HUES6 (cell line): ENCODE measurements around the gene TSPAN17.

Source experiments
- H3K27ac ChIP-seq: 2 replicates; pipeline ENCODE4 v1.7.0; 2013; ENCODE audit warnings: low read depth, mild to moderate bottlenecking, low read length, inconsistent platforms
- H3K27me3 ChIP-seq: 2 replicates; pipeline ENCODE4 v1.6.1; 2013; ENCODE audit warnings: low read length; ENCODE audit not compliant: control insufficient read depth, insufficient read depth
- H3K36me3 ChIP-seq: 2 replicates; pipeline ENCODE4 v1.6.1; 2013; ENCODE audit warnings: low read length; ENCODE audit not compliant: control insufficient read depth, insufficient read depth
- H3K4me1 ChIP-seq: 2 replicates; pipeline ENCODE4 v1.6.1; 2013; ENCODE audit warnings: low read length; ENCODE audit not compliant: control insufficient read depth, insufficient read depth
- H3K4me3 ChIP-seq: 2 replicates; pipeline ENCODE4 v1.5.1; 2013; ENCODE audit warnings: low read depth, low read length
- H3K9ac ChIP-seq: one replicate; pipeline ENCODE4 v1.6.1; 2013; ENCODE audit warnings: mild to moderate bottlenecking, low read length
- H3K9me3 ChIP-seq: 2 replicates; pipeline ENCODE4 v1.6.1; 2013; ENCODE audit warnings: low read depth, low read length; ENCODE audit not compliant: control insufficient read depth, insufficient read depth

Gene TSPAN17

DNA sequence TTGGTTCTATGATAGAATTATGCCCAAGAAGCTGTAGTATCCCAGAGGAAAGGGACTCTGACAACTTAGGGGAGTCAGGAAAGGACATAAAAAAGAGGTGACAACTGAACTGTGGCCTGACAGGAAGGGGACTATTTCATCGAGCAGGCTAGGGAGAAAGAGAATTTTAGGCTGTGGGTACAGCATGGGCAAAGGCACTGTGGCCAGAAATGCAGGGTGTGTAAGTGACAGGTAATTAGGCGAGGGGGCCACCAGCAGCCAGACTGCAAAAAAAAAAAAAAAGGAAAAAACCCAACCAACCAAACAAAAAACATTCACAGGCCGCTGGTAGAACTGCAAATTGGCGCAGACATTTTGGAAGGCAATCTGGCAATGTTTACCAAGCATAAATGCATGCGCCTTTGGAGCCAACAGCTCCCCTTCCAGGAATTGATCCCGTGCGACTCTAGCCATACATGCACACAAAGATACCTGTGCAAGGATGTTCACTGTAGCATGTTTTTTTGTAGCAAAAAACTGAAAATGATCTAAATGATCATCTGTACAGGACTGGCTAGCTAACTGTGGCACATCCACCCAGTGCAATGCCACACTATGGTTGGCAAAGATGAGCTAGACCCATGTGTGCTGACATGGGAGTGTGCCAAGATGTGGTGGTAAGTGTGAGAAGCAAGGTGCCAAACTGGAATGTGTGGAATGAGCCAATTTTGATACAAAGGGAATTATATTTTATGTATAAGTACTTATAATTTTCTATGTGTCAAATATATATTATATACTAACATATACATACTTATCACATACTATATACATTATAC is 15.7 kb upstream of the TSPAN17 start:
- peaks cover 25% of the 10 kb centered on the region for H3K4me1 ChIP-seq
- H3K27ac ChIP-seq, result no peak overlapping the region
- peak overlapping the region; percentile 88; the same call in 1 of the 2 replicates for H3K4me3 ChIP-seq
- H3K9me3 ChIP-seq, result no peaks in the 10 kb centered on the region
- H3K9ac ChIP-seq, result no peak overlapping the region
- no peaks in the 10 kb centered on the region for H3K36me3 ChIP-seq
- H3K27me3 ChIP-seq, result peaks cover 66% of the 10 kb centered on the region

DNA sequence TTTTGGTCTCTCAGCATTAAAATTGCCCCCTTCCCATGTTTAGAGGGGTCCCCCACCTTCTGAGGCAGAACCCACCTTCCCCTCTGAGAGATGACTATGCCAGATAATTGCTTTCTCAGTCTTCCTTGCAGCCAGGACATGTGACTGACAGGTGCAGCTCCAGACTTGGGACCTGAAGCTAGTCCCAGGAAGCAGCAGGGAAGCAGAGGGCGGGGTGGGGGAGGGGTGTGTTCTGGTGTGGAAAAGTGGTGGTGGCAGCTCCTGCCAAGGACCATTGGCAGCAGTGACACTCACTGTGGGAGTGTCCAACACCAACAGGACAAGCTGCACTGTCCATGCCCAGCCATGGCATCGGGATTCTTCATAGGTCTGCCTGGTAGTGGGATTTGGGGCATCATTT is 14.5 kb upstream of the TSPAN17 start:
- H3K9ac ChIP-seq, result no peak overlapping the region
- peaks cover 32% of the 10 kb centered on the region for H3K4me1 ChIP-seq
- no peaks in the 10 kb centered on the region for H3K36me3 ChIP-seq
- no peaks in the 10 kb centered on the region for H3K9me3 ChIP-seq
- no peak overlapping the region for H3K4me3 ChIP-seq
- no peak overlapping the region for H3K27ac ChIP-seq
- H3K27me3 ChIP-seq, result peaks cover 58% of the 10 kb centered on the region

GRCh38 chr5:176633598-176633997 is 13.7 kb upstream of the TSPAN17 start:
- no peak overlapping the region for H3K9ac ChIP-seq
- no peak overlapping the region for H3K4me3 ChIP-seq
- no peak overlapping the region for H3K27ac ChIP-seq
- no peaks in the 10 kb centered on the region for H3K9me3 ChIP-seq
- H3K36me3 ChIP-seq, result no peaks in the 10 kb centered on the region
- H3K4me1 ChIP-seq, result peaks cover 33% of the 10 kb centered on the region
- peaks cover 50% of the 10 kb centered on the region for H3K27me3 ChIP-seq

DNA sequence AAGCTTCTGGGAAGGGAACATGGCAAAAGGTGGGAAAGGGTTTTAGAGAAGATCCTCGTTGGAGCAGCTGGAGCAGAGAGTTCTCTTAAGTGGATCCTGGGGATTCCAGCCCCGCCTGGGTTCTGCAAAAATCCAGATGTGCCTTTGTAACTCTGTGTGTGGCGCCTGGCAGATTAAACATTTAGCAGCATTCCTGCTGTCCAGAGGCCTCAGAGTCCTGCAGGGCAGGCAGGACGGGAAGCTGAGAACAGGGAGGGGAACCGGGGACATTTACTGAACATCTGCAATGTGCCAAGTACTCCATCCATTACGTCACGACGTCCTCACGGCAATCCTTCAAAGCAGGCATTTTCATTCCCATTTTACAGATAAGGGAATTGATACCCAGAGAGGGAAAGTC is 10.9 kb upstream of the TSPAN17 start:
- Histone ChIP-seq H3K27ac (no peak overlapping the region), H3K4me3 (no peak overlapping the region), H3K9ac (no peak overlapping the region), H3K9me3 (no peaks in the 10 kb centered on the region), H3K27me3 (peaks cover 23% of the 10 kb centered on the region), H3K4me1 (peaks cover 21% of the 10 kb centered on the region), H3K36me3 (no peaks in the 10 kb centered on the region)

- H3K27me3 ChIP-seq, result peaks cover 13% of the 10 kb centered on the region; the same call in 1 of the 2 replicates
- peaks cover 26% of the 10 kb centered on the region for H3K4me1 ChIP-seq
- H3K36me3 ChIP-seq, result no peaks in the 10 kb centered on the region
- no peak overlapping the region for H3K9ac ChIP-seq
- no peaks in the 10 kb centered on the region for H3K9me3 ChIP-seq
- no peak overlapping the region for H3K27ac ChIP-seq
- no peak overlapping the region for H3K4me3 ChIP-seq
Measured at GRCh38 chr5:176637556-176637955, 9.7 kb upstream of the TSPAN17 start.

DNA sequence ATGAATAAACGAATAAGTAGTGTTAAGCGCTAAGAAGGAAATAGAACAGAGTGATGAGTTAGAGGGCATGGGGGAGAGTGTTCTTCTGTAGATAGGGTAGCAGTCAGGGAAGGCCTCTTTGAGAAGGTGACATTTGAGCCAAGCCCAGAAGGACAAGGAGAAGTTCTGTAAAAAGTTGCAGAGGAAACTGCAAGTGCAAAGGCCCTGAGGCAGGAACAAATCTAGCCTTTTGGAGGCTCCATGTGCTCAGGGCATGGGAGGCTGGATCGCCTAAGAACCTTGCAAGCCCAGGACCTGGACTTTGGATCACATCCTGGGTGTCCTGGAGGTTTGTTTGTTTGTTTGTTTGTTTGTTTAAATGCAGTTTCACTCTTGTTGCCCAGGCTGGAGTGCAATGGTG is 8.8 kb upstream of the TSPAN17 start:
- no peak overlapping the region for H3K9ac ChIP-seq
- peaks cover 33% of the 10 kb centered on the region for H3K4me1 ChIP-seq
- H3K27me3 ChIP-seq, result peaks cover 8% of the 10 kb centered on the region; the same call in 1 of the 2 replicates
- H3K27ac ChIP-seq, result no peak overlapping the region
- H3K36me3 ChIP-seq, result no peaks in the 10 kb centered on the region
- H3K9me3 ChIP-seq, result no peaks in the 10 kb centered on the region
- H3K4me3 ChIP-seq, result no peak overlapping the region

GRCh38 chr5:176639208-176639607 is 8.1 kb upstream of the TSPAN17 start:
- Histone ChIP-seq H3K9me3 (no peaks in the 10 kb centered on the region), H3K4me1 (peaks cover 35% of the 10 kb centered on the region), H3K27me3 (0 out of 2 replicates have a peak, but pooled peaks cover under 1% of the 10 kb centered on the region), H3K36me3 (no peaks in the 10 kb centered on the region), H3K9ac (no peak overlapping the region), H3K27ac (no peak overlapping the region), H3K4me3 (no peak overlapping the region)

- no peak overlapping the region for H3K9ac ChIP-seq
- H3K9me3 ChIP-seq, result no peaks in the 10 kb centered on the region
- no peak overlapping the region for H3K4me3 ChIP-seq
- peaks cover 42% of the 10 kb centered on the region for H3K4me1 ChIP-seq
- no peak overlapping the region for H3K27ac ChIP-seq
- no peaks in the 10 kb centered on the region for H3K36me3 ChIP-seq
- no peaks in the 10 kb centered on the region for H3K27me3 ChIP-seq
Measured at GRCh38 chr5:176639981-176640380, 7.3 kb upstream of the TSPAN17 start.

DNA sequence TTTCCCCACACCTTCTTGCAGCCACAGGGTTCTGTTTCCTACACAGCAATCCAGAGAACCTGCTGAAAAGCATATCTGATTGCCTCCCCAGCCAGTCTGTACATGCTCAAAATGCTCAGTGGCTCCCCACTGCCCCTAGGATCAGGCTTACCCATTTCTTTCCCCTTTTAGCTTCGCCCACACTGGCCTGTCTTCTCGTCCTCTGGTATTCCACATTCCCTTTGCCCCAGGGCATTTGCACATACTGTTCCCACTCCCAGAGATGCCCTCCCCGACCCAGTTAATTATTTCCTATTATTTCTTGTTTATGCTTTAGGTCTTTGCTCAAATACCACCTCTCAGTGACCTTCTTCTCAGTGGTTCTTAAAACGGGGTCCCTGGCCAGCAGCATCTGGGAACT is 6.7 kb upstream of the TSPAN17 start:
- H3K27ac ChIP-seq, result no peak overlapping the region
- H3K4me3 ChIP-seq, result no peak overlapping the region
- no peaks in the 10 kb centered on the region for H3K9me3 ChIP-seq
- no peaks in the 10 kb centered on the region for H3K27me3 ChIP-seq
- H3K36me3 ChIP-seq, result no peaks in the 10 kb centered on the region
- peaks cover 42% of the 10 kb centered on the region for H3K4me1 ChIP-seq
- no peak overlapping the region for H3K9ac ChIP-seq

DNA sequence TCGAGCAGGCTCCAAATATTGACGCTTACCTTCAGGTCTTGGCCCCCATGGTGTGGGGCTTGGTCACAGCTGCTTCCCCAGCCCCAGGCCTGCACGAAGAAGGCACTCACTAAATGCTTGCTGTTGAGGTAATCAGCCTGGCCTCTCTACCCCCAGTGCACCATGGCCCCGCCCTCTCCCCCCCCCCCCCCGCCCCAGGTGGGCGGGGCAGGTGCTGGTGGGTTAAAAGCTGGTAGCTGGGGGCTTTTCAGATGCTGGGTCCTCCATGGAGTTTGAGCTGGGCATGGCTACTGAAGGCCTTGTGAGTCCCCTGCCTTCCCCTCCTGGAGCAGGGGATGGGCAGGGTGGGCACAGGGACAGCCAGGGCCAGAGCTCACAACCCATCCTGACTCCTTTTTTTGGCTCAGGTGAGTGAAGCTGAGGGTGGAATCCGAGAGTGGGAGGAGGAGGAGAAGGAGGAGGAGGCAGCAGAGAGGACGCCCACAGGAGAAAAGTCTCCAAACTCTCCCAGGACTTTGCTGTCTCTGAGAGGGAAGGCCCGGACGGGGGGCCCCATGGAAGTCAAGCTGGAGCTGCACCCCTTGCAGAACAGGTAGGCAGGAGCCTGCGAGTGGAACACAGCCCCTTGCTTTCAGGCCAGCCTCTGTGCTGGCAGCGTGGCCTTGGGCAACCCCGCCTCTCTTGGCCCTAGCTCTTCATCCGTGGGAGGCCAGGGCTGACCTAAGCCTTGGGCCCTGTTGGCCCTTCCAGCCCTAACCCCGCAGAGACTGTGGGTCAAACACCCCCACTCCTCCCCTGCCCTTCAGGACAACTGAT is 4.4 kb upstream of the TSPAN17 start:
- Histone ChIP-seq H3K36me3 (no peaks in the 10 kb centered on the region), H3K4me1 (peaks cover 35% of the 10 kb centered on the region), H3K4me3 (no peak overlapping the region), H3K27ac (no peak overlapping the region), H3K27me3 (no peaks in the 10 kb centered on the region), H3K9ac (no peak overlapping the region), H3K9me3 (no peaks in the 10 kb centered on the region)
